BLaER1 (cell line): ENCODE measurements around the gene MEGF10.
"Not testable (repeated sequence)": the region's sequence is repeated elsewhere in the genome, so short reads cannot be mapped to it uniquely, and the experiment has no call there.

ENCODE experiments used
- H3K27ac ChIP-seq: shearing (Covaris generic); formaldehyde crosslinking; 2 replicates; pipeline ENCODE4 v1.8.1; 2022
- H3K27me3 ChIP-seq: shearing (Covaris generic); formaldehyde crosslinking; 2 replicates; pipeline ENCODE4 v1.8.1; 2022
- H3K36me3 ChIP-seq: shearing (Covaris generic); formaldehyde crosslinking; 2 replicates; pipeline ENCODE4 v1.8.1; 2022
- H3K4me1 ChIP-seq: shearing (Covaris generic); formaldehyde crosslinking; 2 replicates; pipeline ENCODE4 v1.8.1; 2022
- H3K4me2 ChIP-seq: shearing (Covaris generic); formaldehyde crosslinking; 2 replicates; pipeline ENCODE4 v1.8.1; 2022
- H3K4me3 ChIP-seq: shearing (Covaris generic); formaldehyde crosslinking; 2 replicates; pipeline ENCODE4 v1.8.1; 2022
- H3K9ac ChIP-seq: shearing (Covaris generic); formaldehyde crosslinking; 2 replicates; pipeline ENCODE4 v1.8.1; 2022
- H3K9me3 ChIP-seq: shearing (Covaris generic); formaldehyde crosslinking; 2 replicates; pipeline ENCODE4 v1.8.1; 2022
- H4K20me1 ChIP-seq: shearing (Covaris generic); formaldehyde crosslinking; 2 replicates; pipeline ENCODE4 v1.8.1; 2022
- Cebpa-rat ChIP-seq: shearing (Covaris generic); IDR thresholded peaks from 2 replicates; pipeline ENCODE4 v1.8.1; 2022

Gene MEGF10

GRCh38 chr5:127280491-127281220, 9.9 kb upstream of the MEGF10 start:
- Histone ChIP-seq H3K9me3 (no peaks in the 10 kb centered on the region), H3K4me3 (no peak overlapping the region), H3K27ac (no peak overlapping the region), H3K9ac (no peak overlapping the region), H3K4me2 (no peak overlapping the region), H4K20me1 (no peaks in the 10 kb centered on the region), H3K4me1 (peaks cover 5% of the 10 kb centered on the region; the same call in 1 of the 2 replicates), H3K36me3 (no peaks in the 10 kb centered on the region), H3K27me3 (no peaks in the 10 kb centered on the region)
- no peak for TF ChIP-seq Cebpa-rat

GRCh38 chr5:127281609-127282008, 9.0 kb upstream of the MEGF10 start:
- Histone ChIP-seq H3K9ac (no peak overlapping the region), H3K27me3 (no peaks in the 10 kb centered on the region), H4K20me1 (no peaks in the 10 kb centered on the region), H3K4me2 (no peak overlapping the region), H3K9me3 (no peaks in the 10 kb centered on the region), H3K27ac (no peak overlapping the region), H3K4me1 (peaks cover 5% of the 10 kb centered on the region; the same call in 1 of the 2 replicates), H3K4me3 (no peak overlapping the region), H3K36me3 (no peaks in the 10 kb centered on the region)
- TF ChIP-seq Cebpa-rat = no peak

- no peak overlapping the region for H3K4me3 ChIP-seq
- H3K27me3 ChIP-seq = no peaks in the 10 kb centered on the region
- no peak overlapping the region for H3K27ac ChIP-seq
- no peak overlapping the region for H3K4me2 ChIP-seq
- no peaks in the 10 kb centered on the region for H3K4me1 ChIP-seq
- H3K36me3 ChIP-seq = no peaks in the 10 kb centered on the region
- no peak for TF ChIP-seq Cebpa-rat
- peaks cover 29% of the 10 kb centered on the region for H3K9me3 ChIP-seq
- H4K20me1 ChIP-seq = no peaks in the 10 kb centered on the region
- H3K9ac ChIP-seq = no peak overlapping the region
These were observed 1.9 kb upstream of the MEGF10 start for GRCh38 chr5:127288676-127289075.

- Histone ChIP-seq H3K9ac (no peak overlapping the region), H3K27ac (no peak overlapping the region), H3K9me3 (peaks cover 29% of the 10 kb centered on the region), H3K4me1 (no peaks in the 10 kb centered on the region), H3K4me3 (no peak overlapping the region), H3K36me3 (no peaks in the 10 kb centered on the region), H4K20me1 (no peaks in the 10 kb centered on the region), H3K27me3 (no peaks in the 10 kb centered on the region), H3K4me2 (no peak overlapping the region)
- no peak for TF ChIP-seq Cebpa-rat
These were observed 524 bp downstream of the MEGF10 start for GRCh38 chr5:127290946-127291693.

- no peaks in the 10 kb centered on the region for H3K27me3 ChIP-seq
- H3K9me3 ChIP-seq = peaks cover 29% of the 10 kb centered on the region
- no peaks in the 10 kb centered on the region for H3K36me3 ChIP-seq
- no peak overlapping the region for H3K9ac ChIP-seq
- no peaks in the 10 kb centered on the region for H3K4me1 ChIP-seq
- no peak overlapping the region for H3K4me3 ChIP-seq
- H3K27ac ChIP-seq = no peak overlapping the region
- H4K20me1 ChIP-seq = no peaks in the 10 kb centered on the region
- no peak overlapping the region for H3K4me2 ChIP-seq
- TF ChIP-seq Cebpa-rat = no peak
These were observed 1.6 kb downstream of the MEGF10 start for GRCh38 chr5:127292030-127292735.

- Histone ChIP-seq H3K27me3 (no peaks in the 10 kb centered on the region), H3K9me3 (peaks cover 29% of the 10 kb centered on the region), H3K4me3 (no peak overlapping the region), H3K9ac (no peak overlapping the region), H3K4me2 (no peak overlapping the region), H4K20me1 (no peaks in the 10 kb centered on the region), H3K27ac (no peak overlapping the region), H3K36me3 (no peaks in the 10 kb centered on the region), H3K4me1 (no peaks in the 10 kb centered on the region)
- TF ChIP-seq Cebpa-rat = no peak
These were observed 2.8 kb downstream of the MEGF10 start for GRCh38 chr5:127293373-127293772.

GRCh38 chr5:127294829-127295228, 4.2 kb downstream of the MEGF10 start:
- no peak for TF ChIP-seq Cebpa-rat
- peaks cover 17% of the 10 kb centered on the region for H3K9me3 ChIP-seq
- H3K27ac ChIP-seq = no peak overlapping the region
- no peak overlapping the region for H3K9ac ChIP-seq
- no peak overlapping the region for H3K4me3 ChIP-seq
- no peaks in the 10 kb centered on the region for H3K27me3 ChIP-seq
- no peaks in the 10 kb centered on the region for H3K4me1 ChIP-seq
- no peak overlapping the region for H3K4me2 ChIP-seq
- no peaks in the 10 kb centered on the region for H4K20me1 ChIP-seq
- H3K36me3 ChIP-seq = no peaks in the 10 kb centered on the region

GRCh38 chr5:127295454-127295853, 4.9 kb downstream of the MEGF10 start:
- H3K9ac ChIP-seq = no peak overlapping the region
- no peaks in the 10 kb centered on the region for H4K20me1 ChIP-seq
- no peaks in the 10 kb centered on the region for H3K4me1 ChIP-seq
- H3K4me2 ChIP-seq = no peak overlapping the region
- H3K27ac ChIP-seq = no peak overlapping the region
- H3K27me3 ChIP-seq = no peaks in the 10 kb centered on the region
- H3K9me3 ChIP-seq = peaks cover 10% of the 10 kb centered on the region
- TF ChIP-seq Cebpa-rat = no peak
- no peak overlapping the region for H3K4me3 ChIP-seq
- H3K36me3 ChIP-seq = no peaks in the 10 kb centered on the region

GRCh38 chr5:127296321-127296720, 5.7 kb downstream of the MEGF10 start:
- no peak overlapping the region for H3K27ac ChIP-seq
- H3K4me3 ChIP-seq = no peak overlapping the region
- H3K36me3 ChIP-seq = no peaks in the 10 kb centered on the region
- H3K9ac ChIP-seq = no peak overlapping the region
- no peaks in the 10 kb centered on the region for H3K4me1 ChIP-seq
- H3K27me3 ChIP-seq = no peaks in the 10 kb centered on the region
- H4K20me1 ChIP-seq = no peaks in the 10 kb centered on the region
- H3K9me3 ChIP-seq = 0 out of 2 replicates have a peak, but pooled peaks cover 2% of the 10 kb centered on the region
- no peak overlapping the region for H3K4me2 ChIP-seq
- no peak for TF ChIP-seq Cebpa-rat

GRCh38 chr5:127296894-127297293, 6.3 kb downstream of the MEGF10 start:
- not testable (repeated sequence) for H3K9ac ChIP-seq, H3K4me2 ChIP-seq, H3K9me3 ChIP-seq, H3K27ac ChIP-seq, H4K20me1 ChIP-seq, H3K27me3 ChIP-seq, H3K4me1 ChIP-seq, H3K4me3 ChIP-seq, H3K36me3 ChIP-seq
